Panc1 (cell line): Measurements from ENCODE around the gene FOXP4. TPM values are rescaled to one million over a fixed set of nuclear protein-coding genes. Genes with fewer than 3 reads are reported as not detected.

ENCODE experiments used
- ATAC-seq: fragments of 200-7000 bp; cut with Tn5 transposase; 2 replicates; pipeline ENCODE4 v1.9.1; 2020; ENCODE audit warnings: mild to moderate bottlenecking, moderate library complexity
- BruUV-seq: library from RNA; stranded (reverse); fragments of 400-500 nt; replicated peaks from 2 replicates; lab custom pipeline; 2021; lab: Mats Ljungman, UMichigan
- CTCF ChIA-PET: fragments of 300-600 bp; sonication (Branson Sonifier 250); formaldehyde crosslinking; loops from one replicate; lab custom pipeline; 2022; ENCODE audit warnings: antibody characterized with exemption; lab: Charles Lee
- POLR2A ChIA-PET: fragments of 300-600 bp; sonication (Branson Sonifier 250); formaldehyde crosslinking; loops from one replicate; lab custom pipeline; 2022; ENCODE audit warnings: antibody characterized with exemption; lab: Charles Lee
- DNase-seq: peaks from one replicate; pipeline ENCODE4 v3.0.0-alpha.2; 2010; ENCODE audit warnings: low read depth, low spot score
- H3K27ac ChIP-seq: 2 replicates; pipeline ENCODE4 v1.5.1; 2011; ENCODE audit warnings: mild to moderate bottlenecking, low read length, inconsistent platforms
- H3K27me3 ChIP-seq: fragments of 200-500 bp; sonication (Bioruptor generic); 2 replicates; pipeline ENCODE4 v1.6.0; 2014; ENCODE audit warnings: low read length, inconsistent platforms; ENCODE audit not compliant: control insufficient read depth, insufficient read depth
- H3K36me3 ChIP-seq: fragments of 200-500 bp; sonication (Bioruptor generic); 2 replicates; pipeline ENCODE4 v1.5.1; 2014; ENCODE audit warnings: inconsistent platforms, mild to moderate bottlenecking, low read length, moderate library complexity; ENCODE audit not compliant: control insufficient read depth, insufficient read depth
- H3K4me1 ChIP-seq: 2 replicates; pipeline ENCODE4 v1.5.1; 2011; ENCODE audit warnings: inconsistent platforms, mild to moderate bottlenecking, low read length, moderate library complexity; ENCODE audit not compliant: control insufficient read depth, insufficient read depth
- H3K4me3 ChIP-seq, 2 experiments: 2 replicates each; pipeline ENCODE4 v1.5.1; 2011 to 2012; ENCODE audit warnings: low read depth in 2 of 2, low read length in 2 of 2, mild to moderate bottlenecking in 2 of 2, inconsistent platforms in 1 of 2, moderate library complexity in 1 of 2
- H3K9me3 ChIP-seq: fragments of 200-500 bp; sonication (Bioruptor generic); 2 replicates; pipeline ENCODE4 v1.5.1; 2014; ENCODE audit warnings: low read depth, mild to moderate bottlenecking, inconsistent platforms, low read length, moderate library complexity; ENCODE audit not compliant: control insufficient read depth, insufficient read depth
- CTCF ChIP-seq: fragments of 450-650 bp; IDR thresholded peaks from 2 replicates; pipeline ENCODE4 v1.5.1; 2017; ENCODE audit warnings: mild to moderate bottlenecking
- POLR2AphosphoS5 ChIP-seq: IDR thresholded peaks from 2 replicates; pipeline ENCODE4 v1.6.1; 2012; ENCODE audit warnings: mild to moderate bottlenecking, low read depth, low read length, moderate library complexity
- REST ChIP-seq, 2 experiments: IDR thresholded peaks; 2 replicates each; pipeline ENCODE4 v1.6.1; 2011 to 2012; ENCODE audit warnings: low read depth in 2 of 2, control low read depth in 1 of 2, low read length in 1 of 2, mild to moderate bottlenecking in 1 of 2, moderate library complexity in 1 of 2; ENCODE audit not compliant: insufficient read depth in 1 of 2
- SIN3A ChIP-seq: IDR thresholded peaks from 2 replicates; pipeline ENCODE4 v1.6.1; 2012; ENCODE audit warnings: low read depth, mild to moderate bottlenecking, low read length, moderate library complexity, borderline replicate concordance; ENCODE audit not compliant: insufficient read depth
- TCF7L2 ChIP-seq: IDR thresholded peaks from 2 replicates; pipeline ENCODE4 v1.6.1; 2011; ENCODE audit warnings: mild to moderate bottlenecking, low read depth, low read length, inconsistent platforms
- in situ Hi-C: cut with HindIII; loops from 2 replicates; pipeline ENCODE4 v1.10.0; 2016; ENCODE audit warnings: low sequenced_read_pairs, low pct_unique_long_range_greater_than_20kb
- intact Hi-C: fragments of 100-400 bp; cut with micrococcal nuclease; formaldehyde crosslinking; loops from one replicate; pipeline ENCODE4 v1.10.0; 2022; ENCODE audit not compliant: unreplicated experiment
- total RNA-seq: library from RNA; stranded (reverse); gene quantifications from one replicate; pipeline ENCODE4 v1.2.1, GENCODE V29; 2021; ENCODE audit not compliant: unreplicated experiment

Gene FOXP4
- total RNA-seq, 1 experiment from 2014 or later = 30.4 TPM

GRCh38 chr6:41621367-41621766 lies 75.2 kb downstream of the FOXP4 start:
- intact Hi-C loops (no loop called here), in situ Hi-C loops (no loop called here)
- no peaks in the 10 kb centered on the region for H3K4me1 ChIP-seq
- no peaks in the 10 kb centered on the region for H3K27me3 ChIP-seq
- ChIA-PET POLR2A (no interaction called here), CTCF (no interaction called here)
- no peak for ATAC-seq
- no peaks in the 10 kb centered on the region for H3K36me3 ChIP-seq
- H3K9me3 ChIP-seq = peaks cover 3% of the 10 kb centered on the region; the same call in 1 of the 2 replicates
- H3K27ac ChIP-seq = no peak overlapping the region
- BruUV-seq = no TSS peak
- no peak overlapping the region for H3K4me3 ChIP-seq
- TF ChIP-seq TCF7L2 (no peak), SIN3A (no peak), POLR2AphosphoS5 (no peak), CTCF (no peak), REST (IDR thresholded peaks at IDR 0.05; ENCODE audit: insufficient read depth in 1 of 2, low read depth in 2 of 2, low read length in 1 of 2) (no peak)
- no peak for DNase-seq

GRCh38 chr6:41621802-41622201 lies 75.6 kb downstream of the FOXP4 start:
- CTCF ChIA-PET = no interaction called here
- TF ChIP-seq POLR2AphosphoS5 (no peak), TCF7L2 (no peak), REST (IDR thresholded peaks at IDR 0.05; ENCODE audit: insufficient read depth in 1 of 2, low read depth in 2 of 2, low read length in 1 of 2) (no peak), SIN3A (no peak), CTCF (no peak)
- no peak for DNase-seq
- POLR2A ChIA-PET = no interaction called here
- Histone ChIP-seq H3K9me3 (peaks cover 3% of the 10 kb centered on the region; the same call in 1 of the 2 replicates), H3K27me3 (no peaks in the 10 kb centered on the region), H3K36me3 (no peaks in the 10 kb centered on the region), H3K4me1 (no peaks in the 10 kb centered on the region), H3K4me3 (no peak overlapping the region), H3K27ac (no peak overlapping the region)
- intact Hi-C loops = no loop called here
- in situ Hi-C loops = no loop called here
- no TSS peak for BruUV-seq
- ATAC-seq = no peak
